Tibial nerve (tissue), 4 donors: Measurements from ENCODE around the gene HSD11B1. TPM values are rescaled to one million over a fixed set of nuclear protein-coding genes. Genes with fewer than 3 reads are reported as not detected.

Source experiments
- DNase-seq, 2 donors: peaks; one replicate each; pipeline ENCODE4 v3.0.0-alpha.2; 2019; ENCODE audit warnings: low spot score in 2 of 2
- H3K27ac ChIP-seq, 4 donors: fragments of 200-600 bp; sonication (generic) in 3 of 4; one replicate each; pipeline ENCODE4 v1.5.1; 2017 to 2019; ENCODE audit warnings: mild to moderate bottlenecking in 1 of 4
- H3K27me3 ChIP-seq, 2 donors: fragments of 200-600 bp; sonication (generic) in 1 of 2; one replicate each; pipeline versions ENCODE4 v1.5.1 to v1.6.0; 2017 to 2019
- H3K36me3 ChIP-seq, 3 donors: fragments of 200-600 bp; sonication (generic); one replicate each; pipeline ENCODE4 v1.5.1; 2018 to 2019
- H3K4me1 ChIP-seq, 4 donors: fragments of 200-600 bp; sonication (generic) in 3 of 4; one replicate each; pipeline ENCODE4 v1.5.1; 2017 to 2019
- H3K4me3 ChIP-seq, 4 donors: fragments of 200-600 bp; sonication (generic) in 3 of 4; one replicate each; pipeline ENCODE4 v1.5.1; 2017 to 2019; ENCODE audit warnings: mild to moderate bottlenecking in 1 of 4, moderate library complexity in 1 of 4
- H3K9me3 ChIP-seq, 4 donors: fragments of 200-600 bp; sonication (generic) in 3 of 4; one replicate each; pipeline ENCODE4 v1.5.1; 2017 to 2019
- EP300 ChIP-seq, 2 donors: sonication (generic); formaldehyde crosslinking; IDR thresholded peaks; one replicate each; pipeline ENCODE4 v1.6.1; 2017; ENCODE audit warnings: antibody characterized with exemption in 2 of 2, mild to moderate bottlenecking in 1 of 2
- POLR2A ChIP-seq, 2 donors: fragments of 450-650 bp; IDR thresholded peaks; one replicate each; pipeline ENCODE4 v1.6.1; 2017; ENCODE audit warnings: antibody characterized with exemption in 2 of 2, mild to moderate bottlenecking in 2 of 2, moderate library complexity in 2 of 2
- WGBS, 2 donors: methylation state at CpG; one replicate each; pipeline ENCODE4 v1.1.5; 2018; 5-methylcytosine and 5-hydroxymethylcytosine counted together
- total RNA-seq, 4 donors: library from RNA; depleted of rRNA; stranded (reverse); fragments of >200 nt; gene quantifications; one replicate each; pipeline ENCODE4 v1.1.0, GENCODE V29; 2016
- TF ChIP-seq, protein P1 (sequence below), 5 experiments: fragments of 200-600 bp in 3 of 5; fragments of 450-650 bp in 2 of 5; sonication (generic) in 3 of 5; IDR thresholded peaks; one replicate each; pipeline ENCODE4 v1.5.1; 2016 to 2019; ENCODE audit warnings: antibody characterized with exemption in 5 of 5, mild to moderate bottlenecking in 3 of 5, moderate library complexity in 2 of 5

The HSD11B1 gene
- total RNA-seq, 4 donors from 2014 or later: 7.1 to 92.2 (median 19.7) TPM

DNA sequence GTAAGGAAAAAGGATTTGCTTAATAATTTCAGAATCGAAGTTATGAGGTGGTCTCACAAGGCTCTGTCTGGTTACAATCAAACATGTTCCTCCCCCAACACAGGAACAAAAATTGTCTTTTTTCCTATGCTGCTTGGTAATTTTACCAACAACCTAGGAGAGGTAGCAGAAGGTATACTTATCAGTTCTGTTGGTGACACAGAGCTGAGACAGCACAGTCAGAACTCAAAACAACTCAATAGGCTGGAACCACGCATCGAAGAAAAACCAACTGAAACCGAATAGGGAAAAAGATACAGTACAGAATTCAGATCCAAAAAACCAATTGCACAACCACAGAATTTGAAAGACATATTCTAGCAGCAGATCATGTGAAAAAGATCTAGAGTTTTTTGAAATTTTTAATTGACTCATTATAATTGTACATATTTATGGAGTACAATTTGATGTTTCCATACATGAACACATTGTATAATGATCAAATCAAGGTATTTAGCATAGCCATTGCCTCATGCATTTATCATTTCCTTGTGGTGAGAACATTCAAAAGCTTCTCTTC lies 25.6 kb upstream of the HSD11B1 start:
- Histone ChIP-seq H3K4me3 (no peak overlapping the region), H3K36me3 (no peaks in the 10 kb centered on the region), H3K9me3 (no peaks in the 10 kb centered on the region), H3K27me3 (peaks cover 0 to 12% of the 10 kb centered on the region in 2 donors), H3K4me1 (peaks cover 0 to 24% (median 4%) of the 10 kb centered on the region in 4 donors), H3K27ac (no peak overlapping the region)
- WGBS, 2 donors: 86 to 95% methylated on average over 4 of the region's 4 CpGs
- no peak for DNase-seq
- no peak for TF ChIP-seq POLR2A (IDR thresholded peaks at IDR 0.05)
- TF ChIP-seq EP300 (IDR thresholded peaks at IDR 0.05): no peak
- TF ChIP-seq, protein P1, sequence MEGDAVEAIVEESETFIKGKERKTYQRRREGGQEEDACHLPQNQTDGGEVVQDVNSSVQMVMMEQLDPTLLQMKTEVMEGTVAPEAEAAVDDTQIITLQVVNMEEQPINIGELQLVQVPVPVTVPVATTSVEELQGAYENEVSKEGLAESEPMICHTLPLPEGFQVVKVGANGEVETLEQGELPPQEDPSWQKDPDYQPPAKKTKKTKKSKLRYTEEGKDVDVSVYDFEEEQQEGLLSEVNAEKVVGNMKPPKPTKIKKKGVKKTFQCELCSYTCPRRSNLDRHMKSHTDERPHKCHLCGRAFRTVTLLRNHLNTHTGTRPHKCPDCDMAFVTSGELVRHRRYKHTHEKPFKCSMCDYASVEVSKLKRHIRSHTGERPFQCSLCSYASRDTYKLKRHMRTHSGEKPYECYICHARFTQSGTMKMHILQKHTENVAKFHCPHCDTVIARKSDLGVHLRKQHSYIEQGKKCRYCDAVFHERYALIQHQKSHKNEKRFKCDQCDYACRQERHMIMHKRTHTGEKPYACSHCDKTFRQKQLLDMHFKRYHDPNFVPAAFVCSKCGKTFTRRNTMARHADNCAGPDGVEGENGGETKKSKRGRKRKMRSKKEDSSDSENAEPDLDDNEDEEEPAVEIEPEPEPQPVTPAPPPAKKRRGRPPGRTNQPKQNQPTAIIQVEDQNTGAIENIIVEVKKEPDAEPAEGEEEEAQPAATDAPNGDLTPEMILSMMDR (IDR thresholded peaks at IDR 0.05): no peak

DNA sequence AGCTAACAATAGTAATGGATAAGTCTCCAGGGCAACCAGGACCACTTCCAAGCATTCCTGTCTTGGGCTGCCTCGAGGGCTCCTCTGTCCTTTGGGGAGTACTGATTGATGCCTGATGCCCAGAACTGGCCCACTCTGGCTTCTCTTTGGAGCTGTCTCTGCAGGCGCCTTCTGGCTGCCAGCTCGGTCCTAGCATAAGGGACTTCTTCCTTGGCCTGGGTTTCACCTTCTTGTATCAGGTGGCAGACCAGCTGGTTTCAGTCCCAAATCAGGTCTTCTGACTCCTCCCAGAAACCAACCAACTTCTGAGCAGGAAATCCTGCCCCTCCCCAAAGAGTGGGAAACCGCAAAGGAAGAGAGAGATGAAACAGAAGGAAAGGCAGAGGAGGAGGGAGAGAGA lies 18.8 kb upstream of the HSD11B1 start:
- no peak for DNase-seq
- Histone ChIP-seq H3K27me3 (no peaks in the 10 kb centered on the region), H3K4me1 (peaks cover 0 to 5% (median 0%) of the 10 kb centered on the region in 4 donors), H3K9me3 (no peaks in the 10 kb centered on the region), H3K36me3 (no peaks in the 10 kb centered on the region), H3K27ac (no peak overlapping the region), H3K4me3 (no peak overlapping the region)
- 75 to 88% methylated on average over 4 of the region's 4 CpGs for whole genome bisulfite sequencing, 2 donors
- TF ChIP-seq, protein P1 (IDR thresholded peaks at IDR 0.05): no peak
- TF ChIP-seq POLR2A (IDR thresholded peaks at IDR 0.05) (no peak), EP300 (IDR thresholded peaks at IDR 0.05) (no peak)

DNA sequence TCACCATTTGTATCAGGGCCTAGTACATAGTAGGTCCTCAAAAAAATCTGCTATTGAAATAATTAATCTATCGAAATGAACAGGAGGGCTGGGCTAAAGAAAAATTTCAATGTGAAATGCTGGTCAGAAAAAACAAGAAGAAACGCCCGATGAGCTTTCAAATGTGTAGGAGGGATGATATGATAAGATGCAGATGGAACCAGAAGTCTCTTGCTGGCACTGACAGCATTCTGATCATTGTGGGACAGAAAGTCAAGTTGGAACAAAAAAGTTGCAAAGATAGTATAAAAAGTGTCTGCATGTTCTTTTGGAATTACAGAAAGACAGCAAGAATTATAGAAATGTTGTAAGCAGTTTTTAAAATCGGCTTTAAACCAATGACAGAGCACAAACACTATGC lies 18.3 kb upstream of the HSD11B1 start:
- Histone ChIP-seq H3K9me3 (no peaks in the 10 kb centered on the region), H3K36me3 (no peaks in the 10 kb centered on the region), H3K27me3 (no peaks in the 10 kb centered on the region), H3K4me1 (peaks cover 0 to 5% (median 0%) of the 10 kb centered on the region in 4 donors), H3K4me3 (no peak overlapping the region), H3K27ac (no peak overlapping the region)
- no peak for DNase-seq
- 80% methylated on average over 4 of the region's 4 CpGs for WGBS, 2 donors
- TF ChIP-seq EP300 (IDR thresholded peaks at IDR 0.05): no peak
- no peak for TF ChIP-seq POLR2A (IDR thresholded peaks at IDR 0.05)
- TF ChIP-seq, protein P1 (IDR thresholded peaks at IDR 0.05): no peak

DNA sequence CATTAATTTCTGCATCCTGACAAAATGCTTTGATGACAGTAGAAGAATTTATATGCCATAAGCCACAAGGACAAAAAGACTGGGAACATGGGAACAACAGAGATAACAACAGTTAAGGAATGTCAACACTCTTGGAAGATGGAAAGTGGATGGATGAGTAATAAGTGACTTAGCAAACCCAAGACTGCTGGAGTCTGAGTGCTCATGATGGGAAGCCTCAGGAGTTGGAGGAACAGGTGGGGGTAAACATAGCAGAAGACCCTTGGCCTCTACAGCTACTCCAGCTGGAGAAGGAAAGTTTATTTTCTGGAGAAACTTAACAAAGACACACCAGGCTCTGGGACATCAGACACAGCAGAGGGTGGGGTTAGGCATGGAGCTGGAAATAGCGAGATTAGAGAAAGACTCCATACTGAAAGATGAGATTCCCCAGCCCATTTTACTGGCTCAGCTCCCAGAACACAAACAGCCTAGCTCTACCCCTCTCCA lies 15.9 kb upstream of the HSD11B1 start:
- WGBS, 2 donors: 60 to 67% methylated on average over 1 of the region's 1 CpG
- H3K27me3 ChIP-seq: no peaks in the 10 kb centered on the region
- DNase-seq: no peak
- peaks cover 0 to 12% (median 0%) of the 10 kb centered on the region in 4 donors for H3K4me1 ChIP-seq
- H3K4me3 ChIP-seq: no peak overlapping the region
- no peaks in the 10 kb centered on the region for H3K36me3 ChIP-seq
- no peak overlapping the region for H3K27ac ChIP-seq
- TF ChIP-seq, protein P1 (IDR thresholded peaks at IDR 0.05): no peak
- TF ChIP-seq POLR2A (IDR thresholded peaks at IDR 0.05): no peak
- no peak for TF ChIP-seq EP300 (IDR thresholded peaks at IDR 0.05)
- H3K9me3 ChIP-seq: no peaks in the 10 kb centered on the region

DNA sequence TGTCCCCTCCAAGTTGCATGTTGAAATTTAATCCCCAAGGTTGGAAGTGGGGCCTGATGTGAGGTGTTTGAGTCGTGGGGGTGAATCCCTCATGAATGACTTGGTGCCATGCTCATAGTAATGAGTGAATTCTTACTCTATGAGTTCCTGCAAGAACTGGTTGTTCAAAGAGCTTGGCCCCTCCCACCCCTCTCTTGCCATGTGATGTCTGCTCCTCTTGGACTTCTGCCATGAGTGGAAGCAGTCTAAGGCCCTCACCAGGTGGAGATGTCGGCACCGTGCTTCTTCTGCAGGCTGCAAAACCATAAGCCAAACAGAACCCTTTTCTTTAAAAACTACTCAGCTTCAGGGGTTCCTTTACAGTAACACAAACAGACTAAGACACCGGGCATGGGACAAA lies 15.2 kb upstream of the HSD11B1 start:
- no peaks in the 10 kb centered on the region for H3K27me3 ChIP-seq
- H3K9me3 ChIP-seq: no peaks in the 10 kb centered on the region
- no peak for TF ChIP-seq POLR2A (IDR thresholded peaks at IDR 0.05)
- TF ChIP-seq EP300 (IDR thresholded peaks at IDR 0.05): no peak
- TF ChIP-seq, protein P1 (IDR thresholded peaks at IDR 0.05): no peak
- H3K4me1 ChIP-seq: peaks cover 0 to 12% (median 0%) of the 10 kb centered on the region in 4 donors
- no peaks in the 10 kb centered on the region for H3K36me3 ChIP-seq
- H3K4me3 ChIP-seq: no peak overlapping the region
- 67 to 84% methylated on average over 4 of the region's 4 CpGs for WGBS, 2 donors
- H3K27ac ChIP-seq: no peak overlapping the region
- DNase-seq: no peak
